Activated naive CD8-positive, alpha-beta T cell treated with anti-CD3 and anti-CD28 coated beads, Interleukin-2, amount 10 ng/mL, durations not matched to agents 7 days and 5 days (primary cell): ENCODE results near the gene CCDC182. TPM values are rescaled to one million over a fixed set of nuclear protein-coding genes. Genes with fewer than 3 reads are reported as not detected.

Experiments
- ATAC-seq: fragments of 150-1000 bp; cut with Tn5 transposase; one replicate; pipeline ENCODE4 v1.10.0; 2021; ENCODE audit warnings: low read depth, moderate library complexity
- POLR2A ChIA-PET: fragments of 350-600 bp; sonication (Branson Sonifier 250); formaldehyde crosslinking; loops from one replicate; lab custom pipeline; 2021; ENCODE audit warnings: antibody characterized with exemption; lab: Charles Lee
- DNase-seq: peaks from one replicate; pipeline ENCODE4 v3.0.0; 2021
- H3K27ac Mint-ChIP-seq: one replicate; pipeline ENCODE4 v1.8.0; 2022; ENCODE audit warnings: mild to moderate bottlenecking, mixed read lengths
- H3K27me3 Mint-ChIP-seq: one replicate; pipeline ENCODE4 v1.8.0; 2022; ENCODE audit warnings: mild to moderate bottlenecking, moderate library complexity, mixed read lengths
- H3K36me3 Mint-ChIP-seq: one replicate; pipeline ENCODE4 v1.8.0; 2021; ENCODE audit warnings: mild to moderate bottlenecking, mixed read lengths
- H3K4me1 Mint-ChIP-seq: one replicate; pipeline ENCODE4 v1.8.0; 2021; ENCODE audit warnings: mixed read lengths
- H3K4me3 Mint-ChIP-seq: one replicate; pipeline ENCODE4 v1.8.0; 2022; ENCODE audit warnings: mild to moderate bottlenecking, moderate library complexity, mixed read lengths
- H3K9me3 Mint-ChIP-seq: one replicate; pipeline ENCODE4 v1.8.0; 2021; ENCODE audit warnings: mixed read lengths
- total RNA-seq, 2 experiments: library from RNA; stranded (reverse); gene quantifications; one replicate each; pipeline ENCODE4 v1.2.3, GENCODE V29; 2021

CCDC182 gene
- total RNA-seq, 2 experiments from 2014 or later, result not detected

- POLR2A ChIA-PET, result no interaction called here
- Mint-ChIP-seq H3K27me3 (peaks cover 10% of the 10 kb centered on the region), H3K4me3 (no peak overlapping the region), H3K4me1 (peaks cover 4% of the 10 kb centered on the region), H3K36me3 (no peaks in the 10 kb centered on the region), H3K9me3 (no peaks in the 10 kb centered on the region), H3K27ac (no peak overlapping the region)
- no peak for DNase-seq
- no peak for ATAC-seq
Measured at GRCh38 chr17:57732062-57732461, 13.0 kb downstream of the CCDC182 start.

- Mint-ChIP-seq H3K9me3 (no peaks in the 10 kb centered on the region), H3K36me3 (no peaks in the 10 kb centered on the region), H3K4me3 (no peak overlapping the region), H3K4me1 (peaks cover 5% of the 10 kb centered on the region), H3K27me3 (peaks cover 10% of the 10 kb centered on the region), H3K27ac (no peak overlapping the region)
- DNase-seq (no peak), ATAC-seq (no peak)
- POLR2A ChIA-PET, result no interaction called here
Measured at GRCh38 chr17:57730026-57730701, 14.9 kb downstream of the CCDC182 start.

- POLR2A ChIA-PET, result no interaction called here
- no peak overlapping the region for H3K27ac Mint-ChIP-seq
- peaks cover 5% of the 10 kb centered on the region for H3K4me1 Mint-ChIP-seq
- peaks cover 6% of the 10 kb centered on the region for H3K27me3 Mint-ChIP-seq
- ATAC-seq, result no peak
- H3K36me3 Mint-ChIP-seq, result no peaks in the 10 kb centered on the region
- H3K9me3 Mint-ChIP-seq, result no peaks in the 10 kb centered on the region
- DNase-seq, result no peak
- H3K4me3 Mint-ChIP-seq, result no peak overlapping the region
Measured at GRCh38 chr17:57727630-57728175, 17.4 kb downstream of the CCDC182 start.

GRCh38 chr17:57726838-57727237, 18.3 kb downstream of the CCDC182 start:
- ATAC-seq (no peak), DNase-seq (no peak)
- Mint-ChIP-seq H3K36me3 (no peaks in the 10 kb centered on the region), H3K27ac (no peak overlapping the region), H3K27me3 (peaks cover 8% of the 10 kb centered on the region), H3K9me3 (no peaks in the 10 kb centered on the region), H3K4me3 (no peak overlapping the region), H3K4me1 (peaks cover 5% of the 10 kb centered on the region)
- POLR2A ChIA-PET, result no interaction called here

- DNase-seq, result no peak
- Mint-ChIP-seq H3K4me1 (peaks cover 5% of the 10 kb centered on the region), H3K27me3 (peaks cover 5% of the 10 kb centered on the region), H3K27ac (no peak overlapping the region), H3K9me3 (no peaks in the 10 kb centered on the region), H3K36me3 (no peaks in the 10 kb centered on the region), H3K4me3 (no peak overlapping the region)
- ATAC-seq, result no peak
- POLR2A ChIA-PET, result no interaction called here
Measured at GRCh38 chr17:57726213-57726790, 18.8 kb downstream of the CCDC182 start.

- no peak overlapping the region for H3K4me3 Mint-ChIP-seq
- DNase-seq, result no peak
- no peak overlapping the region for H3K27ac Mint-ChIP-seq
Measured at GRCh38 chr17:57724729-57725125, 20.4 kb downstream of the CCDC182 start.

GRCh38 chr17:57724026-57724728, 20.9 kb downstream of the CCDC182 start:
- Mint-ChIP-seq H3K9me3 (no peaks in the 10 kb centered on the region), H3K27me3 (peaks cover 3% of the 10 kb centered on the region), H3K27ac (no peak overlapping the region), H3K4me1 (peaks cover 3% of the 10 kb centered on the region), H3K4me3 (no peak overlapping the region), H3K36me3 (no peaks in the 10 kb centered on the region)
- POLR2A ChIA-PET, result no interaction called here
- ATAC-seq (no peak), DNase-seq (no peak)

More at GRCh38 chr17:57724729-57725125, 20.4 kb downstream of the CCDC182 start:
- Mint-ChIP-seq H3K9me3 (no peaks in the 10 kb centered on the region), H3K27me3 (peaks cover 2% of the 10 kb centered on the region), H3K36me3 (no peaks in the 10 kb centered on the region), H3K4me1 (peaks cover 3% of the 10 kb centered on the region)
- no peak for ATAC-seq
- POLR2A ChIA-PET, result no interaction called here

GRCh38 chr17:57723427-57724025, 21.6 kb downstream of the CCDC182 start:
- ATAC-seq, result no peak
- H3K4me3 Mint-ChIP-seq, result no peak overlapping the region
- H3K9me3 Mint-ChIP-seq, result no peaks in the 10 kb centered on the region
- POLR2A ChIA-PET, result no interaction called here
- peaks cover 8% of the 10 kb centered on the region for H3K27me3 Mint-ChIP-seq
- DNase-seq, result no peak
- peaks cover 3% of the 10 kb centered on the region for H3K4me1 Mint-ChIP-seq
- H3K36me3 Mint-ChIP-seq, result no peaks in the 10 kb centered on the region
- H3K27ac Mint-ChIP-seq, result no peak overlapping the region

GRCh38 chr17:57722704-57723043, 22.4 kb downstream of the CCDC182 start:
- DNase-seq, result no peak
- ATAC-seq, result no peak
- Mint-ChIP-seq H3K36me3 (no peaks in the 10 kb centered on the region), H3K27me3 (peaks cover 10% of the 10 kb centered on the region), H3K4me3 (no peak overlapping the region), H3K9me3 (no peaks in the 10 kb centered on the region), H3K27ac (no peak overlapping the region), H3K4me1 (peaks cover 3% of the 10 kb centered on the region)
- POLR2A ChIA-PET, result no interaction called here

- H3K36me3 Mint-ChIP-seq, result no peaks in the 10 kb centered on the region
- H3K27ac Mint-ChIP-seq, result no peak overlapping the region
- H3K4me3 Mint-ChIP-seq, result no peak overlapping the region
- H3K9me3 Mint-ChIP-seq, result no peaks in the 10 kb centered on the region
- ATAC-seq (no peak), DNase-seq (no peak)
- POLR2A ChIA-PET, result no interaction called here
- H3K4me1 Mint-ChIP-seq, result peaks cover 3% of the 10 kb centered on the region
- H3K27me3 Mint-ChIP-seq, result peaks cover 15% of the 10 kb centered on the region
Measured at GRCh38 chr17:57721967-57722703, 23.0 kb downstream of the CCDC182 start.

- H3K4me1 Mint-ChIP-seq, result no peaks in the 10 kb centered on the region
- DNase-seq (no peak), ATAC-seq (no peak)
- H3K27ac Mint-ChIP-seq, result no peak overlapping the region
- H3K27me3 Mint-ChIP-seq, result peaks cover 17% of the 10 kb centered on the region
- H3K9me3 Mint-ChIP-seq, result no peaks in the 10 kb centered on the region
- POLR2A ChIA-PET, result no interaction called here
- H3K36me3 Mint-ChIP-seq, result no peaks in the 10 kb centered on the region
- H3K4me3 Mint-ChIP-seq, result no peak overlapping the region
Measured at GRCh38 chr17:57720386-57721035, 24.6 kb downstream of the CCDC182 start.

GRCh38 chr17:57718878-57719277, 26.2 kb downstream of the CCDC182 start:
- no peak overlapping the region for H3K27ac Mint-ChIP-seq
- H3K4me3 Mint-ChIP-seq, result no peak overlapping the region
- H3K36me3 Mint-ChIP-seq, result no peaks in the 10 kb centered on the region
- H3K9me3 Mint-ChIP-seq, result no peaks in the 10 kb centered on the region
- peaks cover 22% of the 10 kb centered on the region for H3K27me3 Mint-ChIP-seq
- POLR2A ChIA-PET, result no interaction called here
- ATAC-seq (no peak), DNase-seq (no peak)
- no peaks in the 10 kb centered on the region for H3K4me1 Mint-ChIP-seq

- Mint-ChIP-seq H3K9me3 (no peaks in the 10 kb centered on the region), H3K27me3 (peaks cover 33% of the 10 kb centered on the region), H3K27ac (no peak overlapping the region), H3K4me3 (no peak overlapping the region), H3K4me1 (no peaks in the 10 kb centered on the region), H3K36me3 (peaks cover 3% of the 10 kb centered on the region)
- POLR2A ChIA-PET, result no interaction called here
- DNase-seq, result no peak
- ATAC-seq, result no peak
Measured at GRCh38 chr17:57715981-57716380, 29.1 kb downstream of the CCDC182 start.
